22Rv1 (cell line): ENCODE measurements around the gene MYCL.
A peak's percentile ranks its signal among the peaks of the same experiment; 100 is the strongest.

Source experiments
- H3K27ac ChIP-seq: fragments of 450-650 bp; 2 replicates; pipeline ENCODE4 v1.5.1; 2017
- ZFX ChIP-seq: fragments of 450-650 bp; IDR thresholded peaks from 2 replicates; pipeline ENCODE4 v1.6.1; 2017; ENCODE audit warnings: antibody characterized with exemption, borderline replicate concordance
- TF ChIP-seq, protein P1 (sequence below): fragments of 450-650 bp; IDR thresholded peaks from 2 replicates; pipeline ENCODE4 v1.5.1; 2017; ENCODE audit warnings: mild to moderate bottlenecking

Gene MYCL

DNA sequence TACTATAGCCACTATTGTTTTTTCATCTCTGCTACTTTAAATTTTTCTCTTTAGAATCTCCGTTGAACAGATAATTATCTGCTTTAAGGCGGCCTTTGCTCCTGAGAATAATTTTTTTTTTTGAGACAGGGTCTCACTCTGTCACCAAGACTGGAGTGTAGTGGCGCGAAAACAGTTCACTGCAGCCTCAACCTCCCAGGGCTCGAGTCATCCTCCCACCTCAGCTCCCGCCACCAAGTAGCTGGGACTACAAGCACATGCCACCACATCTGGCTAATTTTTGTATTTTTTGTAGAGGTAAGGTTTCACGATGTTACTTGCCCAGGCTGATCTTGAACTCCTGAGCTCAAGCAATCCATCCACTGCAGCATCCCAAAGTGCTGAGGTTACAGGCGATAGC lies 47.0 kb downstream of the MYCL start:
- TF ChIP-seq ZFX = no peak
- TF ChIP-seq, protein P1, sequence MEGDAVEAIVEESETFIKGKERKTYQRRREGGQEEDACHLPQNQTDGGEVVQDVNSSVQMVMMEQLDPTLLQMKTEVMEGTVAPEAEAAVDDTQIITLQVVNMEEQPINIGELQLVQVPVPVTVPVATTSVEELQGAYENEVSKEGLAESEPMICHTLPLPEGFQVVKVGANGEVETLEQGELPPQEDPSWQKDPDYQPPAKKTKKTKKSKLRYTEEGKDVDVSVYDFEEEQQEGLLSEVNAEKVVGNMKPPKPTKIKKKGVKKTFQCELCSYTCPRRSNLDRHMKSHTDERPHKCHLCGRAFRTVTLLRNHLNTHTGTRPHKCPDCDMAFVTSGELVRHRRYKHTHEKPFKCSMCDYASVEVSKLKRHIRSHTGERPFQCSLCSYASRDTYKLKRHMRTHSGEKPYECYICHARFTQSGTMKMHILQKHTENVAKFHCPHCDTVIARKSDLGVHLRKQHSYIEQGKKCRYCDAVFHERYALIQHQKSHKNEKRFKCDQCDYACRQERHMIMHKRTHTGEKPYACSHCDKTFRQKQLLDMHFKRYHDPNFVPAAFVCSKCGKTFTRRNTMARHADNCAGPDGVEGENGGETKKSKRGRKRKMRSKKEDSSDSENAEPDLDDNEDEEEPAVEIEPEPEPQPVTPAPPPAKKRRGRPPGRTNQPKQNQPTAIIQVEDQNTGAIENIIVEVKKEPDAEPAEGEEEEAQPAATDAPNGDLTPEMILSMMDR = no peak
- no peak overlapping the region for H3K27ac ChIP-seq

DNA sequence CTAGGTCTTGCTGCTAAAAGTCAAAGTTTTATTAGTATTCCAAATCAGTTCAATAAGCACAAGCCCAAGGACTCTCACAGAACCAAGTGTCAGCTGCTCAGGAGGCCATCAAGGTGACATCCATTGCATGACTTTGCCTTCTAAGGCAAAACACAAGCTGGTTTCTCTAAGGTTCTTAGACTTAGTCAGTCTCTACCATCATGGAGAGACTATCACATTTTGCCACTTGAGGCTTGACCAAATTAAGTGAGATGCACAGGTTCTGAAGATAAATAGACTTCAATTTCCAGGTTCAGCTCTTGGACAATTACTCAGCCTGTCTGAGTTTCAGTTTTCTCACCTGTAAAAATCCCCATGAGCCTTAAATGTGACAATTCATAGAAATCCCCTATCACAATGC lies 47.4 kb downstream of the MYCL start:
- TF ChIP-seq, protein P1 = no peak
- no peak for TF ChIP-seq ZFX

GRCh38 chr1:39852876-39853275 lies 48.8 kb downstream of the MYCL start:
- TF ChIP-seq, protein P1 = no peak
- no peak for TF ChIP-seq ZFX
- peak overlapping the region; percentile 50 for H3K27ac ChIP-seq

More for the DNA sequence above, 47.4 kb downstream of the MYCL start:
- H3K27ac ChIP-seq = no peak overlapping the region

DNA sequence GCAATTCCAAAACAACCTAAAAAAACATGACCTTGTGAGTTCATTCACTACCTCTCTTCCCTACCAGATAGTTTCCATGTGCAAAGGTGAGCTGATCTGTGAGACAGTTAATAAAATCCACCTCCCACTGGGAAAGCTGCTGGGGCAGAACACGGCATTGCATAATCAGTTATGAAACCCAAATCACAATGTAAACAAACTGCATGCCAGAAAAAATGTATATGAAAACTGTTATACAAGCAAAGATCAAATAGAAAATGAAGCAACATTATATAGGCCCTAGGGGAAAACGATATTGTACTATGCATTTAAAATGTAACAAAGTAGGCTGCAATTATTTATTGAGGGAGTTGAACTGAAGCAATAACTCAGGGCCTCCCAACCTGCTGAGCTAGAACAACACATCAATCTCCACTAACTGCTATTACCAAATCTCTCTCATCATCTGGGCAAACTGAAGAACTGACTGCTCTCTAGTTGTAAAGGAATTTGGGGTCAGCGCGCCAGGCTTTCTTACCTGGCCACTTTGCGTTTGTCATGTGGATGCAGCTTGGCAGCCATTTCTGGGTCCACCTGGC lies 49.4 kb downstream of the MYCL start:
- no peak for TF ChIP-seq ZFX
- TF ChIP-seq, protein P1 = no peak

GRCh38 chr1:39850606-39851216 lies 51.0 kb downstream of the MYCL start:
- no peak for TF ChIP-seq ZFX
- TF ChIP-seq, protein P1 = no peak
- no peak overlapping the region for H3K27ac ChIP-seq

More for the DNA sequence above, 49.4 kb downstream of the MYCL start:
- H3K27ac ChIP-seq = peak overlapping the region; percentile 50

- TF ChIP-seq ZFX = no peak
- TF ChIP-seq, protein P1 = no peak
- no peak overlapping the region for H3K27ac ChIP-seq
Measured at GRCh38 chr1:39849203-39849602, 52.5 kb downstream of the MYCL start.

GRCh38 chr1:39847940-39848339 lies 53.8 kb downstream of the MYCL start:
- TF ChIP-seq, protein P1 = no peak
- TF ChIP-seq ZFX = no peak
- no peak overlapping the region for H3K27ac ChIP-seq
